Osteoblast (primary cell): ENCODE measurements around the gene DOCK11. TPM values are rescaled to one million over a fixed set of nuclear protein-coding genes. Genes with fewer than 3 reads are reported as not detected.

Experiments
- DNase-seq: peaks from one replicate; pipeline ENCODE4 v3.0.0; 2011; ENCODE audit warnings: low spot score, mixed read lengths; ENCODE audit not compliant: insufficient read length; ENCODE audit errors: missing footprints
- H2AFZ ChIP-seq: 2 replicates; pipeline ENCODE4 v1.6.0; 2011; ENCODE audit warnings: mild to moderate bottlenecking, low read length
- H3K27ac ChIP-seq: 2 replicates; pipeline ENCODE4 v1.5.1; 2011; ENCODE audit warnings: mild to moderate bottlenecking, low read depth, low read length, moderate library complexity
- H3K27me3 ChIP-seq: 2 replicates; pipeline ENCODE4 v1.6.0; 2012; ENCODE audit warnings: mild to moderate bottlenecking, control low read depth, inconsistent platforms, low read length, moderate library complexity; ENCODE audit not compliant: insufficient read depth
- H3K36me3 ChIP-seq: 2 replicates; pipeline ENCODE4 v1.5.1; 2011; ENCODE audit warnings: mild to moderate bottlenecking, low read length, control low read depth, moderate library complexity; ENCODE audit not compliant: insufficient read depth
- H3K4me1 ChIP-seq: 2 replicates; pipeline ENCODE4 v1.5.1; 2011; ENCODE audit warnings: mild to moderate bottlenecking, low read length, control low read depth, moderate library complexity; ENCODE audit not compliant: insufficient read depth
- H3K4me2 ChIP-seq: 2 replicates; pipeline ENCODE4 v1.6.0; 2011; ENCODE audit warnings: mild to moderate bottlenecking, low read length; ENCODE audit not compliant: insufficient read depth
- H3K4me3 ChIP-seq: fragments of 200-600 bp; sonication (generic); 3 replicates; pipeline ENCODE4 v1.5.1; 2012; ENCODE audit warnings: mild to moderate bottlenecking, low read length, inconsistent platforms; ENCODE audit not compliant: insufficient read depth
- H3K79me2 ChIP-seq: 2 replicates; pipeline ENCODE4 v1.6.0; 2012; ENCODE audit warnings: mild to moderate bottlenecking, low read length, control low read depth, inconsistent platforms; ENCODE audit not compliant: insufficient read depth
- H3K9me3 ChIP-seq: 2 replicates; pipeline ENCODE4 v1.5.1; 2011; ENCODE audit warnings: low read depth, low read length, control low read depth
- H4K20me1 ChIP-seq: 2 replicates; pipeline ENCODE4 v1.6.0; 2012; ENCODE audit warnings: mild to moderate bottlenecking, low read length, control low read depth; ENCODE audit not compliant: insufficient read depth
- CTCF ChIP-seq: IDR thresholded peaks from 2 replicates; pipeline ENCODE4 v1.5.1; 2011; ENCODE audit warnings: mild to moderate bottlenecking, low read depth, low read length, moderate library complexity; ENCODE audit errors: extremely low read depth
- total RNA-seq: library from RNA; depleted of rRNA; stranded (reverse); fragments of >200 nt; gene quantifications from 2 replicates; pipeline ENCODE4 v1.2.3, GENCODE V29; 2012

Gene DOCK11
- total RNA-seq, 1 donor = 26.4 TPM

GRCh38 chrX:118564498-118564897, 68.9 kb downstream of the DOCK11 start:
- Histone ChIP-seq H3K4me1 (no peaks in the 10 kb centered on the region), H3K27me3 (no peaks in the 10 kb centered on the region), H3K79me2 (no peaks in the 10 kb centered on the region), H3K4me3 (no peak overlapping the region), H3K4me2 (no peak overlapping the region), H3K36me3 (no peaks in the 10 kb centered on the region), H3K27ac (no peak overlapping the region), H3K9me3 (no peaks in the 10 kb centered on the region), H2AFZ (no peak overlapping the region), H4K20me1 (no peaks in the 10 kb centered on the region)
- no peak for DNase-seq
- TF ChIP-seq CTCF = no peak

DNA sequence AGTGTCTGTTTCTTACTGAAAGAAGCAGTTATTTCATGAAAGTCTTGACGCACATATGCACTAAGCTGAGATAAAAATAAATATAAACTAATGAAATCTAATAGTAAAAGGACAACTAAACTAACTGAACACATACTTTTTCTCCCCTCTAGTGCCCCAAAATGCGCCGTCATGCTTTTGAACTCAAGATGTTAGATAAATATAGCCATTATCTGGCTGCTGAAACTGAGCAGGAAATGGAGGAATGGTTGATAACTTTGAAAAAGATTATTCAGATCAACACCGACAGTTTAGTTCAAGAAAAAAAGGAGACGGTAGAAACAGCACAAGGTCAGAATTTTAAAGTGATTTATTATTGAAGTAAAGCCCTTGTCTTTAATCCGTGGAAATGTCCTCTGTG, 70.2 kb downstream of the DOCK11 start:
- DNase-seq = no peak
- no peaks in the 10 kb centered on the region for H3K79me2 ChIP-seq
- H3K9me3 ChIP-seq = no peaks in the 10 kb centered on the region
- no peak overlapping the region for H2AFZ ChIP-seq
- no peaks in the 10 kb centered on the region for H3K27me3 ChIP-seq
- H3K27ac ChIP-seq = no peak overlapping the region
- no peak for TF ChIP-seq CTCF
- H4K20me1 ChIP-seq = no peaks in the 10 kb centered on the region
- no peak overlapping the region for H3K4me2 ChIP-seq
- no peak overlapping the region for H3K4me3 ChIP-seq
- no peaks in the 10 kb centered on the region for H3K4me1 ChIP-seq
- H3K36me3 ChIP-seq = no peaks in the 10 kb centered on the region

- no peak for TF ChIP-seq CTCF
- Histone ChIP-seq H3K79me2 (no peaks in the 10 kb centered on the region), H3K9me3 (no peaks in the 10 kb centered on the region), H3K4me1 (no peaks in the 10 kb centered on the region), H3K36me3 (no peaks in the 10 kb centered on the region), H3K4me3 (no peak overlapping the region), H2AFZ (no peak overlapping the region), H4K20me1 (no peaks in the 10 kb centered on the region), H3K27ac (no peak overlapping the region), H3K27me3 (no peaks in the 10 kb centered on the region), H3K4me2 (no peak overlapping the region)
- DNase-seq = no peak
Observed at GRCh38 chrX:118566359-118566758, 70.7 kb downstream of the DOCK11 start.

DNA sequence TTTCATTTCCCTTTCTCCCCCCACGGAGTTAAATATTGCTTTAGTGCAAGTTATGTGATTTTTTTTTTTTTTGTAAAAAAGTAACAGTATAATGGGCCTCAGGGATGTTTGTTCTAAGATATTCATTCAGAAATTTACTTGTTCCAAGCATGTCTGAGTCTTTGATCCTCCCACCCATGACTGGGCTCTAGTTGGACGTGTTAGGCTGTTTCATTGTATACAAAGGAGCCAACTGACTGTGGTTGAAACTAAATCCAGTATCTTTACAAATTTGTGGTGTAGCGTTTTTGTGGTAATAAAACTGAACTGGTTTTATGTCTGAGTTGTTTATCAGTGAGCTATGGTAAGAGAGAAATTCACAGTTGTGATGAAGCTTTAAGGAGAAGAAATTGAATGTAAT, 74.1 kb downstream of the DOCK11 start:
- no peaks in the 10 kb centered on the region for H3K27me3 ChIP-seq
- H3K79me2 ChIP-seq = no peaks in the 10 kb centered on the region
- H3K27ac ChIP-seq = no peak overlapping the region
- H2AFZ ChIP-seq = no peak overlapping the region
- H3K4me3 ChIP-seq = no peak overlapping the region
- H3K4me1 ChIP-seq = no peaks in the 10 kb centered on the region
- H3K9me3 ChIP-seq = no peaks in the 10 kb centered on the region
- no peak overlapping the region for H3K4me2 ChIP-seq
- TF ChIP-seq CTCF = no peak
- DNase-seq = no peak
- no peaks in the 10 kb centered on the region for H4K20me1 ChIP-seq
- H3K36me3 ChIP-seq = no peaks in the 10 kb centered on the region
